GM12891 (cell line): ENCODE data around the gene MAGEB17.

Experiments used
- PAX5 ChIP-seq: IDR thresholded peaks from 2 replicates; pipeline ENCODE4 v1.6.1; 2011; ENCODE audit warnings: low read length, moderate library complexity, mild to moderate bottlenecking; ENCODE audit not compliant: insufficient read depth, severe bottlenecking
- POLR2A ChIP-seq: IDR thresholded peaks from 2 replicates; pipeline ENCODE4 v1.6.1; 2011; ENCODE audit warnings: low read depth, low read length, control low read depth
- POLR2AphosphoS5 ChIP-seq: IDR thresholded peaks from 2 replicates; pipeline ENCODE4 v1.6.1; 2011; ENCODE audit warnings: low read depth, low read length, control low read depth
- POU2F2 ChIP-seq: IDR thresholded peaks from 2 replicates; pipeline ENCODE4 v1.6.1; 2011; ENCODE audit warnings: low read depth, mild to moderate bottlenecking, control low read depth, low read length, moderate library complexity
- TAF1 ChIP-seq: IDR thresholded peaks from 2 replicates; pipeline ENCODE4 v1.6.1; 2011; ENCODE audit warnings: low read depth, low read length, control low read depth

DNA sequence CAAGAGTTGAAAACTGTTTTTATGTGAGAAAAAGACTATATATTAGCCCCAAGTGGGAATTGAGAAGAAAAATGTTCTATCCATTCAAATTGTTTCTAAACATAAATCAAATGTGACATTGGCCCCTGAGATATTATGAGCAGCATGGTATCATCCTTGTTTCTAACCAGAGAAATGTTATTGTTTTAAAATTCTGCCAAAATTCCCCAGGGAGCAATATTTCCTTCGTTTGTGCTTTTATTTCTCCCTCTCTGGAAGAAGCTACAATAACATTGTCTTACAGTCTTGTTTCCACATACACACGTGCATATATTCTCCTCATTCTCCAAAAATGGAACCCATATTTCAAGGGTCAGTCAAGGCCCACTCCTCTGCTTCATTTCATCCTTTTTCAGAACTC, 46.7 kb downstream of the MAGEB17 start:
- TF ChIP-seq POLR2A (no peak), TAF1 (no peak), POLR2AphosphoS5 (no peak), POU2F2 (no peak), PAX5 (no peak)
